ENCODE data around the gene HEG1.

DNA sequence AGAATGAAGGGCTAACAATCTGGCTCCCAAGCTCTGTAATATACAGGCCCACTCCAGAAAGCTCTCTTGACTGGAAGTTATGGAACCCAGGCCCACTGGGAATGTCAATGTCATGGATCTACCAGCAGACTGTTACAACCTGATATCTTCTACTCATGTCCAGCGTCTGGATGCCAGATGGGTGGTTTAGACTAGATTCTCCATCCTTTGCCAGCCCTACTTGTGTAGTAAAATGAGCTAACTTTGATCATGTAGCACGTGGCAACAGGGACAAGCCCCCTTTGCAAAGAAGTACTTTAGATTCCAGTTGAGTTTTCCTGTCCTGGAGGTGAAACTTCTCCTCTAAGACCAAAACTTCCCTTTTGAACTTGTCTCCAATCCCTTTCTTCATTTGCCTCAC, 55.1 kb downstream of the HEG1 start:
- TF ChIP-seq, protein P1, sequence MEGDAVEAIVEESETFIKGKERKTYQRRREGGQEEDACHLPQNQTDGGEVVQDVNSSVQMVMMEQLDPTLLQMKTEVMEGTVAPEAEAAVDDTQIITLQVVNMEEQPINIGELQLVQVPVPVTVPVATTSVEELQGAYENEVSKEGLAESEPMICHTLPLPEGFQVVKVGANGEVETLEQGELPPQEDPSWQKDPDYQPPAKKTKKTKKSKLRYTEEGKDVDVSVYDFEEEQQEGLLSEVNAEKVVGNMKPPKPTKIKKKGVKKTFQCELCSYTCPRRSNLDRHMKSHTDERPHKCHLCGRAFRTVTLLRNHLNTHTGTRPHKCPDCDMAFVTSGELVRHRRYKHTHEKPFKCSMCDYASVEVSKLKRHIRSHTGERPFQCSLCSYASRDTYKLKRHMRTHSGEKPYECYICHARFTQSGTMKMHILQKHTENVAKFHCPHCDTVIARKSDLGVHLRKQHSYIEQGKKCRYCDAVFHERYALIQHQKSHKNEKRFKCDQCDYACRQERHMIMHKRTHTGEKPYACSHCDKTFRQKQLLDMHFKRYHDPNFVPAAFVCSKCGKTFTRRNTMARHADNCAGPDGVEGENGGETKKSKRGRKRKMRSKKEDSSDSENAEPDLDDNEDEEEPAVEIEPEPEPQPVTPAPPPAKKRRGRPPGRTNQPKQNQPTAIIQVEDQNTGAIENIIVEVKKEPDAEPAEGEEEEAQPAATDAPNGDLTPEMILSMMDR (IDR thresholded peaks at IDR 0.05; ENCODE audit: control extremely low read depth in 1 of 3, insufficient read depth in 1 of 3, low read depth in 1 of 3, low read length in 3 of 3): no peak
- TF ChIP-seq KDM5A (IDR thresholded peaks at IDR 0.05; ENCODE audit: low read length): no peak
- no peak for TF ChIP-seq SAP30 (IDR thresholded peaks at IDR 0.05; ENCODE audit: insufficient read depth, insufficient replicate concordance, low read length)
- TF ChIP-seq EP300 (IDR thresholded peaks at IDR 0.05; ENCODE audit: borderline replicate concordance in 1 of 2, low read depth in 2 of 2, low read length in 2 of 2): no peak
- no peak for TF ChIP-seq EGR1 (IDR thresholded peaks at IDR 0.05; ENCODE audit: borderline replicate concordance, low read depth, low read length)
- TF ChIP-seq GABPA (IDR thresholded peaks at IDR 0.05; ENCODE audit: borderline replicate concordance, insufficient read depth, low read length): no peak

Measured in H1 (cell line).